GM18520 (cell line): ENCODE results near the gene NKAIN1.
"Not testable (repeated sequence)": the region's sequence is repeated elsewhere in the genome, so short reads cannot be mapped to it uniquely, and the experiment has no call there.

Source experiments
- ATAC-seq: cut with Tn5 transposase; IDR thresholded peaks from one replicate; pipeline ENCODE4 v1.9.1; 2021; ENCODE audit not compliant: unreplicated experiment

The NKAIN1 gene

DNA sequence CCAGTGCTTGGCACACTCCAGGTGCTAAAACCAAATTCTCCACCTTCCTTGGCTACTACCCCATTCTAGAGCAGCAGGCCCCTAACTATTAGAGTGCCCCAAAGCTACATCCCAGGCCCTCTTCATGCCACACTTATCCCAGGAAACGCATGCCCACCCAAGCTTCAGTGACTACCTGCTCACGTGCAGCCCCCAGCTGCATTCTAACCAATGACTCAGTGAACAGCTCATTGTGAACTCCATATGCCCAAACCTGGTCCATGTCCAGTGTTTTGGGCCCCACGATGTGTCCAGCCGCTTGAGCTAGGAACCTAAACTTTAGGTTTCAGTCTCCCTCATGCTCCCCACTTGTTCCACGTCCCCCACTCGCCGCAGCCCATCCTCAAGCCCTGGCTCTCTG lies 41.5 kb downstream of the NKAIN1 start:
- ATAC-seq = no peak

DNA sequence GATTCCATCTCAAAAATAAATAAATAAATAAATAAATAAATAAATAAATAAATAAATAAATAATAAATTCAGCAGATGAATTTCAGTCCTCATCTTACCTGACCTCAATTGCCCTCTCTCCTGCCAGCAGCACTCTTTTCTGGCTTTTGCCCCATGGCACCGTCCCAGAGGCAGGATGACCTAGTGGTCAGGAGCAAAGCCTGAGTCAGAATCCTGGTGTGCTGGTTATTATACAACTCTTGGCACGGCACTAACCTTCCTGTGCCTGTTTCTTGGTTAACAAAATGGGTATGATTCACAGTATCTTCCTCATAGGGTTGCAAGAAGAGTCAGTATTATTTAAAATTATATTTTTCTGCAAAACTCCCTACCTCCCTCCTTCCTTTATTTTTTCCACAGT lies 43.0 kb downstream of the NKAIN1 start:
- no peak for ATAC-seq

GRCh38 chr1:31195267-31195666 lies 44.4 kb downstream of the NKAIN1 start:
- ATAC-seq = not testable (repeated sequence)

GRCh38 chr1:31193729-31194128 lies 46.0 kb downstream of the NKAIN1 start:
- ATAC-seq = no peak

DNA sequence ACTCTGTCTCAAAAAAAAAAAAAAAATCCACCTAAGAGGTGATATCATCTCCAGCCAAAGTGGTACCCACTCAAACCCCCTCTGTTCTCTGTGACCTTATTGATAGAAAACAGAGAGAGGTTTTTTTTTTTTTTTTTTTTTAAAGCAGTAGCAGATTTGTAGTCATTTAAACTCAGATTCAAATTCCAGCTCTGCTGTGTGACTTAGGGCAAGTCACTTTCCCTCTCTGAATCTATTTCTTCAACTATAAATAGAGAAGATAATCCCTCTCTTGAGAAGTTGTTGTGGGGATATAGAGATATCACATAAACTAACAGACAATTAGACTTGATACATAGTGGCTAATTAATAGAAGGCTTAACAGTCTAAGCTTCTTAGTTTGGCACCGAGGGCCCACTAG lies 48.4 kb downstream of the NKAIN1 start:
- ATAC-seq = no peak

- ATAC-seq = no peak
These were observed 49.7 kb downstream of the NKAIN1 start for GRCh38 chr1:31189696-31190674.

- no peak for ATAC-seq
These were observed 55.6 kb downstream of the NKAIN1 start for GRCh38 chr1:31183927-31184554.

DNA sequence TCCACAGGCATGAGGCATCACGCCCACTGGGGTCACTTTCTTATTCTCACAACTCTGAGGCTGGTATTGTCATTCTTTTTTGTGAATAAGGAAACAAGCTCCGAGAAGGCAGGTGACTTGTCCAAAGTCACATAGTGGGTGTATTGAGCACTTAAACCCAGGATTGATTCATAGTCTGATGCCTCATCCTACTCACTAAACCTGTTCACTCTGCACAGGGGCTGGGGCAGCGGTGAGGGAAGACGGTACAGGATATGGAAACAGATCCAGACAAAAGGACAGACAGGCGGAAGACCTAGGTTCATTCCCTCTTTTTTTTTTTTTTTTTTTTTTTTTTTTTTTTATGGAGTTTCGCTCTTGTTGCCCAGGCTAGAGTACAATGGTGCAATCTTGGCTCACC lies 56.6 kb downstream of the NKAIN1 start:
- no peak for ATAC-seq

GRCh38 chr1:31182352-31182751 lies 57.3 kb downstream of the NKAIN1 start:
- ATAC-seq = no peak

DNA sequence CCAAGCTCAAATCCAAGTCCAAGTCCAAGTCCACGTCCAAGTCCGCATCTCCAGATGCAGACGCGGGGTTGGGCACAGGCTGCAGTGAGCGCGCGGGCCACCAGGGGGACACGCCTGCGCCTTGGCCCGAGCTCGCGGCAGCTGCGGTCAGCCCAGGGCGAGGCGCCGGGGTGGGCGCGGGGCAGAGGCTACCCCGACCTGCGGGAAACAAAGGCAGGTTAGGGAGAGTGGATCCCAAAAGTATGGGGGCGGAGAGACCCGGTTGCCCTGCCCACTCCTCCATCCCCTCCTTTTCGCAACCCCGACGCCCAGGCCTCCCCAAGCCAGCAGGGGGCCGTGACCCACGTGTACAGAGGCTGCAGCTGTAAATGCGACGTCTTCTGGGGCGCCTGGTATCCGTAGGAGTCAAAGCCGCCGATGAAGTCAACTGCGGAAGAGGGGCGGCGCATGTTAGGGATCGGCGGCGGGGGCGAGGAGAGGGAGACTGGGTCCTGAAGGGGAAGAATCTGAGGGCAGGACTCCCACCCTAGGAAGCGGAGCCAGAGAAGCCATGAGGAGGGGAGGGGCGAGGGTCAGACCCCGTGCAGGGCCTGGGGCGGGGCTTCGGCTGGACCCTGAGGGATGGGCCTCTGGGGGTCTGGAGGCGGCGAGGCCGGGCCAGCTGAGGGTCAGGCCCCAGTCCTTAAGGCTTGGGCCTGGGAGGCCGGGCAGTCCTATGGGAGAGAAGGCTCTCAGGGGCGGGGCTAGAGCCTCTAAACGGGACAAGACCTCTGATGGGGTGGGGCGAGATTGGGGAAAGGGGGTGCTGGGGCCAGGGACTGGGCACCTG lies 58.0 kb downstream of the NKAIN1 start:
- no peak for ATAC-seq

- ATAC-seq = no peak
These were observed 59.3 kb downstream of the NKAIN1 start for GRCh38 chr1:31180338-31180737.

- not testable (repeated sequence) for ATAC-seq
These were observed 63.4 kb downstream of the NKAIN1 start for GRCh38 chr1:31176291-31176690.

GRCh38 chr1:31170486-31170735 lies 69.3 kb downstream of the NKAIN1 start:
- ATAC-seq = no peak

- ATAC-seq = no peak
These were observed 73.2 kb downstream of the NKAIN1 start for GRCh38 chr1:31166462-31166861.

DNA sequence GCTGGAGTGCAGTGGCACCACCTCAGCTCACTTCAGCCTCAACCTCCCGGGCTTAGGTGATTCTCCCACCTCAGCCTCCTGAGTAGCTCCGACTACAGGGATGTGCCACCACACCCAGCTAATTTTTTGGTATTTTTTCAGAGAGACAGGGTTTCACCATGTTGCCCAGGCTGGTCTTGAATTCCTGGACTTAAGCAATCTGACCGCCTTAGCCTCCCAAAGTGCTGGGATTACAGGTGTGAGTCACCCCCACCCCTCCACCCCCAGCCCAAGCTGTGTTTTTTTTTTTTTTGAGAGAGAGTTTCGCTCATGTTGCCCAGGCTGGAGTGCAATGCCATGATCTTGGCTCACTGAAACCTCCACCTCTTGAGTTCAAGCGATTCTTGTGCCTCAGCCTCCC lies 75.4 kb downstream of the NKAIN1 start:
- ATAC-seq = no peak

DNA sequence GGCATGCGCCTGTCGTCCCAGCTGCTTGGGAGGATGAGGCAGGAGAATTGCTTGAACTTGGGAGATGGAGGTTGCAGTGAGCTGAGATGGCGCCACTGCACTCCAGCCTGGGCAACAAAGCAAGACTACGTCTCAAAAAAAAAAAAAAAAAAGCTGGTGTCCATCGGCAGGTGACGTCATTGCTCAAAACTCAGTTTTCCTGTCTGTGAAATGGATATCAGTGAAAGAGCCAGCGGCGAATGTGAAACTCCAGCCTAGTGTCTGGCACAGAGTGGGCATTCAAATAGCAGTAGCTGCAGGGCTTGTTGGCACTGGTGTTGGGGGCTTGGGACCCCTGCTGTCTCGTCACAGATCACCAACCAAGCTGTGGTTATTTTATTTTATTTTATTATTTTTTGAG lies 75.8 kb downstream of the NKAIN1 start:
- no peak for ATAC-seq

DNA sequence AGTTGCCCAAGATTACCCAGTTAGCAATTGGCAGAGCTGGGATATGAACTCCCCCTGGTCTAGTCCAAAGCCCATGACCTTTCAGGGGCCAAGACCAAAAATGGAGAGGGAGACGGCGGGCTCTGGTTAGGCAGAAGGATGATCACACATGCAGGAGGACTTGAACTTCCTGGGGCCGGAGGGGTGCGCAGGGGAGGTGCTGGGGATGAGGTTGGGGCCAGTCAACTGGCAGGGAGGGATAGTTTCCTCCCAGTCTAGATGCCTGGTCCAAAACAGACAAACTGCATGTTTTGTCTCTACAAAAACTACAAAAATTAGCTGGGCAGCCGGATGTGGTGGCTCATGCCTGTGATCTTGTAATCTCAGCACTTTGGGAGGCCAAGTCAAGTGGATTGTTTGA lies 78.1 kb downstream of the NKAIN1 start:
- ATAC-seq = no peak

DNA sequence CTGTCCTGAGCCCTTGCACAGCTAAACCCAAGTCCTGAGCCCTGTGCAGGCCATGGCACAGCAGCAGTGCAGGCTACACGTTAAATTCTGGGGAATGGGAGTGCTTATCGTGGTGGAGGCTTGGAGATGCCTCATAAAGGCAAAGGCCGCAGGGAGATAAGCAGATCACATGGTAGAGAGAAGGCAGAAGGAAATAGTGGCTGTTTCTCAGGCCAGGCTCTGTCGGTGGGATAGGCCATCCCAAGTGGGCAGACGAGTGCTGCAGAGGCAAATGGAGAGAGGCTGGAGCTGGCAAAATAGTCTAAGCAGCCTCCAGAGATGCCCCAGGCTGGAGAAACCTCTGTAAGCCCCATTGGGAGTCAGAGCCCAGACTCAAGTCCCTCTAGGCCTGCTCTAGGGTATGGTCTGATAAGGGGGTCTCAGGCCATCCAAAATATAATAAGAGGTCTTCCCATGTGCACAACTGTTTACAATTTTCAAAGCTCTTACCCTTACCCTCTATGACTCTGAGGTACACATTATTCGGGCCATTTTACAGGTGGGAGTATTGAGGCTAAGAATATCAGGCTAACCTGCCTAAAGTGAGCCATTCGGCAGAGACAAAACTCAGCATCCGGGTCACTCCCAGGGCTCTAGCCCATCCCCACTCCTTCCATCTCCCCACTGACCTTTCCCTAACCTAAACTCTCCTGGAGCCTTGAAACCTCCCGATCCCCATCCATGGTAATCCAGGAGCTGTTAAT lies 79.6 kb downstream of the NKAIN1 start:
- ATAC-seq = no peak

GRCh38 chr1:31159323-31159722 lies 80.4 kb downstream of the NKAIN1 start:
- no peak for ATAC-seq

- ATAC-seq = no peak
These were observed 84.4 kb downstream of the NKAIN1 start for GRCh38 chr1:31155216-31155806.
